ENCODE results near the gene DACH1.

The DACH1 gene

GRCh38 chr13:71412231-71412630 lies 454.8 kb downstream of the DACH1 start:
- Histone ChIP-seq H3K4me1 (ENCODE audit: control insufficient read depth, low read depth, low read length) (no peaks in the 10 kb centered on the region), H2BK120ac (ENCODE audit: low read depth, low read length) (no peak overlapping the region), H4K8ac (ENCODE audit: low read depth, low read length) (no peak overlapping the region), H3K79me1 (ENCODE audit: low read length) (no peaks in the 10 kb centered on the region), H3K23ac (ENCODE audit: low read length) (no peak overlapping the region), H3K4me2 (ENCODE audit: low read length) (no peak overlapping the region), H3K9ac (ENCODE audit: low read length) (no peak overlapping the region), H3K36me3 (ENCODE audit: control insufficient read depth, insufficient read depth, low read length) (no peaks in the 10 kb centered on the region), H2BK5ac (ENCODE audit: low read length) (no peak overlapping the region), H3K18ac (ENCODE audit: low read length) (no peak overlapping the region), H3K79me2 (ENCODE audit: control insufficient read depth, insufficient read depth, low read length) (no peaks in the 10 kb centered on the region), H3K56ac (ENCODE audit: low read length) (no peak overlapping the region), H3K4ac (ENCODE audit: low read depth, low read length) (no peak overlapping the region), H3K27me3 (ENCODE audit: insufficient read depth, low read length, poor library complexity) (no peaks in the 10 kb centered on the region), H3K27ac (ENCODE audit: low read depth, low read length) (no peak overlapping the region), H2BK15ac (replicated peaks; ENCODE audit: low read depth) (no peak overlapping the region), H3K4me3 (ENCODE audit: low read length) (no peak overlapping the region), H2AK5ac (ENCODE audit: low read length) (no peak overlapping the region), H4K5ac (ENCODE audit: low read length) (no peak overlapping the region)
- no CpG with 5 or more reads among the region's 2 CpGs for WGBS (ENCODE audit: extremely low coverage, insufficient coverage, low lambda C conversion rate)
- no peak for DNase-seq

GRCh38 chr13:71408416-71408815 lies 458.6 kb downstream of the DACH1 start:
- DNase-seq: no peak

GRCh38 chr13:71399631-71400215 lies 467.3 kb downstream of the DACH1 start:
- Histone ChIP-seq H4K8ac (ENCODE audit: low read depth, low read length) (no peak overlapping the region), H2BK5ac (ENCODE audit: low read length) (no peak overlapping the region), H2BK120ac (ENCODE audit: low read depth, low read length) (no peak overlapping the region), H2AK5ac (ENCODE audit: low read length) (no peak overlapping the region), H3K36me3 (ENCODE audit: control insufficient read depth, insufficient read depth, low read length) (no peaks in the 10 kb centered on the region), H3K4ac (ENCODE audit: low read depth, low read length) (no peak overlapping the region), H3K4me3 (ENCODE audit: low read length) (no peak overlapping the region), H3K4me2 (ENCODE audit: low read length) (no peak overlapping the region), H4K5ac (ENCODE audit: low read length) (no peak overlapping the region), H3K4me1 (ENCODE audit: control insufficient read depth, low read depth, low read length) (no peaks in the 10 kb centered on the region), H3K9ac (ENCODE audit: low read length) (no peak overlapping the region), H2BK15ac (replicated peaks; ENCODE audit: low read depth) (no peak overlapping the region), H3K27me3 (ENCODE audit: insufficient read depth, low read length, poor library complexity) (no peaks in the 10 kb centered on the region), H3K79me2 (ENCODE audit: control insufficient read depth, insufficient read depth, low read length) (no peaks in the 10 kb centered on the region), H3K56ac (ENCODE audit: low read length) (no peak overlapping the region), H3K79me1 (ENCODE audit: low read length) (no peaks in the 10 kb centered on the region), H3K18ac (ENCODE audit: low read length) (no peak overlapping the region), H3K27ac (ENCODE audit: low read depth, low read length) (no peak overlapping the region), H3K23ac (ENCODE audit: low read length) (no peak overlapping the region)
- no CpG with 5 or more reads among the region's 3 CpGs for WGBS (ENCODE audit: extremely low coverage, insufficient coverage, low lambda C conversion rate)
- no peak for DNase-seq

More at GRCh38 chr13:71408416-71408815, 458.6 kb downstream of the DACH1 start:
- H3K4me3 ChIP-seq (ENCODE audit: low read length): no peak overlapping the region
- no peak overlapping the region for H3K56ac ChIP-seq (ENCODE audit: low read length)
- H3K4me1 ChIP-seq (ENCODE audit: control insufficient read depth, low read depth, low read length): no peaks in the 10 kb centered on the region
- no peaks in the 10 kb centered on the region for H3K79me1 ChIP-seq (ENCODE audit: low read length)
- no peak overlapping the region for H2BK5ac ChIP-seq (ENCODE audit: low read length)
- H3K36me3 ChIP-seq (ENCODE audit: control insufficient read depth, insufficient read depth, low read length): no peaks in the 10 kb centered on the region
- H2BK120ac ChIP-seq (ENCODE audit: low read depth, low read length): no peak overlapping the region
- H4K5ac ChIP-seq (ENCODE audit: low read length): no peak overlapping the region
- no peak overlapping the region for H3K18ac ChIP-seq (ENCODE audit: low read length)
- H2BK15ac ChIP-seq (replicated peaks; ENCODE audit: low read depth): no peak overlapping the region
- H3K4me2 ChIP-seq (ENCODE audit: low read length): no peak overlapping the region
- H2AK5ac ChIP-seq (ENCODE audit: low read length): no peak overlapping the region
- no peak overlapping the region for H3K4ac ChIP-seq (ENCODE audit: low read depth, low read length)
- no peak overlapping the region for H3K23ac ChIP-seq (ENCODE audit: low read length)
- no peaks in the 10 kb centered on the region for H3K79me2 ChIP-seq (ENCODE audit: control insufficient read depth, insufficient read depth, low read length)
- H4K8ac ChIP-seq (ENCODE audit: low read depth, low read length): no peak overlapping the region
- no peaks in the 10 kb centered on the region for H3K27me3 ChIP-seq (ENCODE audit: insufficient read depth, low read length, poor library complexity)
- H3K9ac ChIP-seq (ENCODE audit: low read length): no peak overlapping the region
- H3K27ac ChIP-seq (ENCODE audit: low read depth, low read length): no peak overlapping the region

GRCh38 chr13:71396149-71396548 lies 470.9 kb downstream of the DACH1 start:
- Histone ChIP-seq H3K36me3 (ENCODE audit: control insufficient read depth, insufficient read depth, low read length) (no peaks in the 10 kb centered on the region), H3K18ac (ENCODE audit: low read length) (no peak overlapping the region), H4K8ac (ENCODE audit: low read depth, low read length) (no peak overlapping the region), H3K4me3 (ENCODE audit: low read length) (no peak overlapping the region), H3K4ac (ENCODE audit: low read depth, low read length) (no peak overlapping the region), H2BK120ac (ENCODE audit: low read depth, low read length) (no peak overlapping the region), H3K27me3 (ENCODE audit: insufficient read depth, low read length, poor library complexity) (no peaks in the 10 kb centered on the region), H3K27ac (ENCODE audit: low read depth, low read length) (no peak overlapping the region), H2AK5ac (ENCODE audit: low read length) (no peak overlapping the region), H3K56ac (ENCODE audit: low read length) (no peak overlapping the region), H2BK15ac (replicated peaks; ENCODE audit: low read depth) (no peak overlapping the region), H2BK5ac (ENCODE audit: low read length) (no peak overlapping the region), H3K79me1 (ENCODE audit: low read length) (no peaks in the 10 kb centered on the region), H3K79me2 (ENCODE audit: control insufficient read depth, insufficient read depth, low read length) (no peaks in the 10 kb centered on the region), H4K5ac (ENCODE audit: low read length) (no peak overlapping the region), H3K4me1 (ENCODE audit: control insufficient read depth, low read depth, low read length) (no peaks in the 10 kb centered on the region), H3K23ac (ENCODE audit: low read length) (no peak overlapping the region), H3K9ac (ENCODE audit: low read length) (no peak overlapping the region), H3K4me2 (ENCODE audit: low read length) (no peak overlapping the region)
- DNase-seq: no peak

GRCh38 chr13:71395053-71395452 lies 472.0 kb downstream of the DACH1 start:
- H3K4me3 ChIP-seq (ENCODE audit: low read length): no peak overlapping the region
- H2AK5ac ChIP-seq (ENCODE audit: low read length): no peak overlapping the region
- H3K23ac ChIP-seq (ENCODE audit: low read length): no peak overlapping the region
- DNase-seq: no peak
- no CpG with 5 or more reads among the region's 8 CpGs for WGBS (ENCODE audit: extremely low coverage, insufficient coverage, low lambda C conversion rate)
- H3K56ac ChIP-seq (ENCODE audit: low read length): no peak overlapping the region
- no peaks in the 10 kb centered on the region for H3K4me1 ChIP-seq (ENCODE audit: control insufficient read depth, low read depth, low read length)
- H3K4me2 ChIP-seq (ENCODE audit: low read length): no peak overlapping the region
- H4K8ac ChIP-seq (ENCODE audit: low read depth, low read length): no peak overlapping the region
- no peak overlapping the region for H2BK15ac ChIP-seq (replicated peaks; ENCODE audit: low read depth)
- no peak overlapping the region for H3K4ac ChIP-seq (ENCODE audit: low read depth, low read length)
- no peaks in the 10 kb centered on the region for H3K27me3 ChIP-seq (ENCODE audit: insufficient read depth, low read length, poor library complexity)
- no peaks in the 10 kb centered on the region for H3K36me3 ChIP-seq (ENCODE audit: control insufficient read depth, insufficient read depth, low read length)
- H3K18ac ChIP-seq (ENCODE audit: low read length): no peak overlapping the region
- no peaks in the 10 kb centered on the region for H3K79me2 ChIP-seq (ENCODE audit: control insufficient read depth, insufficient read depth, low read length)
- H2BK5ac ChIP-seq (ENCODE audit: low read length): no peak overlapping the region
- no peak overlapping the region for H3K9ac ChIP-seq (ENCODE audit: low read length)
- no peak overlapping the region for H3K27ac ChIP-seq (ENCODE audit: low read depth, low read length)
- H2BK120ac ChIP-seq (ENCODE audit: low read depth, low read length): no peak overlapping the region
- H3K79me1 ChIP-seq (ENCODE audit: low read length): no peaks in the 10 kb centered on the region
- H4K5ac ChIP-seq (ENCODE audit: low read length): no peak overlapping the region

GRCh38 chr13:71394176-71394575 lies 472.8 kb downstream of the DACH1 start:
- Histone ChIP-seq H3K18ac (ENCODE audit: low read length) (no peak overlapping the region), H3K4me1 (ENCODE audit: control insufficient read depth, low read depth, low read length) (no peaks in the 10 kb centered on the region), H3K4me3 (ENCODE audit: low read length) (no peak overlapping the region), H3K56ac (ENCODE audit: low read length) (no peak overlapping the region), H2AK5ac (ENCODE audit: low read length) (no peak overlapping the region), H3K4ac (ENCODE audit: low read depth, low read length) (no peak overlapping the region), H3K36me3 (ENCODE audit: control insufficient read depth, insufficient read depth, low read length) (no peaks in the 10 kb centered on the region), H4K5ac (ENCODE audit: low read length) (no peak overlapping the region), H3K27ac (ENCODE audit: low read depth, low read length) (no peak overlapping the region), H2BK120ac (ENCODE audit: low read depth, low read length) (no peak overlapping the region), H3K79me2 (ENCODE audit: control insufficient read depth, insufficient read depth, low read length) (no peaks in the 10 kb centered on the region), H3K23ac (ENCODE audit: low read length) (no peak overlapping the region), H2BK5ac (ENCODE audit: low read length) (no peak overlapping the region), H3K27me3 (ENCODE audit: insufficient read depth, low read length, poor library complexity) (no peaks in the 10 kb centered on the region), H3K4me2 (ENCODE audit: low read length) (no peak overlapping the region), H3K79me1 (ENCODE audit: low read length) (no peaks in the 10 kb centered on the region), H3K9ac (ENCODE audit: low read length) (no peak overlapping the region), H2BK15ac (replicated peaks; ENCODE audit: low read depth) (no peak overlapping the region), H4K8ac (ENCODE audit: low read depth, low read length) (no peak overlapping the region)
- WGBS (ENCODE audit: extremely low coverage, insufficient coverage, low lambda C conversion rate): no CpG with 5 or more reads among the region's 3 CpGs
- no peak for DNase-seq
